H9 (cell line): ENCODE results near the gene CLEC4E. TPM values are rescaled to one million over a fixed set of nuclear protein-coding genes. Genes with fewer than 3 reads are reported as not detected.

Source experiments
- DNase-seq: peaks from one replicate; pipeline ENCODE4 v3.0.0-alpha.2; 2017
- H2AFZ ChIP-seq: one replicate; pipeline ENCODE4 v1.6.1; 2013; ENCODE audit warnings: mild to moderate bottlenecking, low read length, control low read depth, moderate library complexity
- H2AK5ac ChIP-seq: 2 replicates; pipeline ENCODE4 v1.6.1; 2013; ENCODE audit warnings: low read length, control low read depth, mixed read lengths; ENCODE audit not compliant: insufficient read length
- H2BK120ac ChIP-seq: one replicate; pipeline ENCODE4 v1.6.1; 2013; ENCODE audit warnings: low read depth, mild to moderate bottlenecking, low read length, control low read depth, inconsistent platforms; ENCODE audit not compliant: poor library complexity, severe bottlenecking
- H2BK12ac ChIP-seq: 2 replicates; pipeline ENCODE4 v1.6.1; 2013; ENCODE audit warnings: low read length, control low read depth, mixed read lengths, low read depth; ENCODE audit not compliant: insufficient read length
- H2BK15ac ChIP-seq: 2 replicates; pipeline ENCODE4 v1.6.1; 2013; ENCODE audit warnings: low read depth, low read length, control low read depth
- H2BK20ac ChIP-seq: one replicate; pipeline ENCODE4 v1.6.1; 2013; ENCODE audit warnings: low read depth, mild to moderate bottlenecking, low read length, control low read depth, inconsistent platforms; ENCODE audit not compliant: poor library complexity, severe bottlenecking
- H2BK5ac ChIP-seq: 2 replicates; pipeline ENCODE4 v1.6.1; 2013; ENCODE audit warnings: low read length, control low read depth, mixed read lengths; ENCODE audit not compliant: insufficient read length
- H3K14ac ChIP-seq: 2 replicates; pipeline ENCODE4 v1.6.1; 2013; ENCODE audit warnings: low read length, control low read depth; ENCODE audit not compliant: insufficient read depth
- H3K18ac ChIP-seq: 2 replicates; pipeline ENCODE4 v1.6.1; 2013; ENCODE audit warnings: low read depth, mild to moderate bottlenecking, mixed read lengths, low read length, control low read depth; ENCODE audit not compliant: insufficient read length
- H3K23ac ChIP-seq: 2 replicates; pipeline ENCODE4 v1.6.1; 2013; ENCODE audit warnings: low read length, control low read depth, mixed read lengths, low read depth; ENCODE audit not compliant: insufficient read length
- H3K23me2 ChIP-seq: 2 replicates; pipeline ENCODE4 v1.6.1; 2013; ENCODE audit warnings: low read depth, mild to moderate bottlenecking, mixed read lengths, low read length, control low read depth; ENCODE audit not compliant: insufficient read length, poor library complexity, severe bottlenecking
- H3K27ac ChIP-seq: 2 replicates; pipeline ENCODE4 v1.5.1; 2013; ENCODE audit warnings: low read length, control low read depth, mixed read lengths, low read depth; ENCODE audit not compliant: insufficient read length
- H3K27me3 ChIP-seq: 2 replicates; pipeline ENCODE4 v1.6.1; 2013; ENCODE audit warnings: low read length, control low read depth, inconsistent platforms; ENCODE audit not compliant: insufficient read depth
- H3K4ac ChIP-seq: 2 replicates; pipeline ENCODE4 v1.6.1; 2013; ENCODE audit warnings: low read depth, mild to moderate bottlenecking, control low read depth, inconsistent platforms, low read length, moderate library complexity
- H3K4me1 ChIP-seq: 2 replicates; pipeline ENCODE4 v1.6.1; 2013; ENCODE audit warnings: low read length, control low read depth, inconsistent platforms; ENCODE audit not compliant: insufficient read depth
- H3K4me2 ChIP-seq: 2 replicates; pipeline ENCODE4 v1.6.1; 2013; ENCODE audit warnings: low read length, control low read depth, mixed read lengths; ENCODE audit not compliant: insufficient read length, insufficient read depth
- H3K56ac ChIP-seq: 2 replicates; pipeline ENCODE4 v1.6.1; 2013; ENCODE audit warnings: low read depth, mild to moderate bottlenecking, mixed read lengths, low read length, control low read depth; ENCODE audit not compliant: insufficient read length
- H3K79me1 ChIP-seq: 2 replicates; pipeline ENCODE4 v1.6.1; 2013; ENCODE audit warnings: low read depth, mild to moderate bottlenecking, moderate library complexity, low read length, control low read depth, inconsistent platforms; ENCODE audit not compliant: insufficient read depth, poor library complexity, severe bottlenecking
- H3K79me2 ChIP-seq: 2 replicates; pipeline ENCODE4 v1.6.1; 2013; ENCODE audit warnings: low read length, control low read depth, inconsistent platforms; ENCODE audit not compliant: insufficient read depth
- H3K9ac ChIP-seq: 2 replicates; pipeline ENCODE4 v1.6.1; 2013; ENCODE audit warnings: low read length, control low read depth, mixed read lengths; ENCODE audit not compliant: insufficient read length; ENCODE audit errors: extremely low read depth
- H3K9me3 ChIP-seq: one replicate; pipeline ENCODE4 v1.6.1; 2013; ENCODE audit warnings: low read depth, low read length, inconsistent platforms; ENCODE audit not compliant: control insufficient read depth
- H3T11ph ChIP-seq: one replicate; pipeline ENCODE4 v1.6.1; 2013; ENCODE audit warnings: mild to moderate bottlenecking, low read length, control low read depth, inconsistent platforms
- H4K20me1 ChIP-seq: one replicate; pipeline ENCODE4 v1.6.1; 2013; ENCODE audit not compliant: control insufficient read depth, insufficient read length, insufficient read depth
- H4K5ac ChIP-seq: 2 replicates; pipeline ENCODE4 v1.6.1; 2013; ENCODE audit warnings: low read depth, mild to moderate bottlenecking, mixed read lengths, low read length, control low read depth; ENCODE audit not compliant: insufficient read length
- H4K8ac ChIP-seq: replicated peaks from 2 replicates; pipeline ENCODE4 v1.6.1; 2013; ENCODE audit warnings: low read length, control low read depth, mixed read lengths, low read depth; ENCODE audit not compliant: insufficient read length
- H4K91ac ChIP-seq: 2 replicates; pipeline ENCODE4 v1.6.1; 2013; ENCODE audit warnings: low read depth, mild to moderate bottlenecking, moderate library complexity, mixed read lengths, low read length, control low read depth; ENCODE audit not compliant: insufficient read length
- H3K27ac Mint-ChIP-seq, 3 experiments: 2 replicates in 2 of 3; 3 replicates in 1 of 3; pipeline ENCODE4 v1.8.0; 2020 to 2021; ENCODE audit warnings: mixed read lengths in 3 of 3, mild to moderate bottlenecking in 1 of 3, moderate library complexity in 1 of 3
- H3K27me3 Mint-ChIP-seq: 2 replicates; pipeline ENCODE4 v1.8.0; 2021; ENCODE audit warnings: low read depth, mild to moderate bottlenecking, moderate library complexity, mixed read lengths
- H3K36me3 Mint-ChIP-seq, 3 experiments: 2 replicates in 2 of 3; 3 replicates in 1 of 3; pipeline ENCODE4 v1.8.0; 2020 to 2021; ENCODE audit warnings: low read depth in 3 of 3, mixed read lengths in 3 of 3; ENCODE audit not compliant: insufficient read depth in 1 of 3
- H3K4me1 Mint-ChIP-seq, 2 experiments: 2 replicates each; pipeline ENCODE4 v1.8.0; 2020; ENCODE audit warnings: mixed read lengths in 2 of 2
- H3K4me3 Mint-ChIP-seq, 2 experiments: 2 replicates in 1 of 2; 3 replicates in 1 of 2; pipeline ENCODE4 v1.8.0; 2020 to 2021; ENCODE audit warnings: mild to moderate bottlenecking in 2 of 2, mixed read lengths in 2 of 2, moderate library complexity in 1 of 2
- H3K9me3 Mint-ChIP-seq, 2 experiments: 2 replicates in 1 of 2; 3 replicates in 1 of 2; pipeline ENCODE4 v1.8.0; 2020; ENCODE audit warnings: mild to moderate bottlenecking in 2 of 2, mixed read lengths in 2 of 2, moderate library complexity in 1 of 2
- WGBS: extraction: QIAGEN DNeasy Blood & Tissue Kit; methylation state at CpG from one replicate; pipeline ENCODE4 v1.1.7; 2013; ENCODE audit warnings: missing lambda C conversion rate, low lambda C conversion rate, mixed read lengths; ENCODE audit not compliant: insufficient read length; ENCODE audit errors: extremely low coverage; 5-methylcytosine and 5-hydroxymethylcytosine counted together
- total RNA-seq: library from RNA; stranded (reverse); gene quantifications from 2 replicates; pipeline ENCODE4 v1.2.1, GENCODE V29; 2021
- TF ChIP-seq, protein P1 (sequence below): fragments of 200-600 bp; sonication (generic); conservative IDR thresholded peaks from 3 replicates; pipeline ENCODE4 v1.8.0; 2021; ENCODE audit warnings: antibody characterized with exemption, mild to moderate bottlenecking

The CLEC4E gene
- total RNA-seq, 1 experiment from 2014 or later, result not detected

DNA sequence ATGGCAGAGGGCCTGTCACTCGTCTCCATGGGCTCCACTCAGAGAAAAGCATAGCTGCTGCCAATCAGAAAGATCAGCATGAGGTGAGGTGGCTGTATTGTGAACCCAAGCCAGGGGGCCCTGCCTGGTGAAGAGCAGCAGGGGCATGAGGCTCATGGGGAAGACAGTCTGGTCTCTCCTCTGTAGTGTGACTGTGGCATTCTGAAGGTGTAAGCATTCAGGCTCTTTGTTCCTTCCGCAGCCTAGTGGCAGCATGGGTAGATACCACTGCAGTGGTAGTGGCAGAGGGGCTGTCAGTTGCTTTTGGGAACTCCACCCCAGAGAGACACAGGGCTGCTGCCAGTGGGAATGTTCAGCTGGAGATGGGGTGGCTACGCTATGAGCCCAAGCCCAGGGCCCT is 32.5 kb downstream of the CLEC4E start:
- Histone ChIP-seq H2AFZ (no peak overlapping the region), H3K14ac (no peak overlapping the region; the same call in 1 of the 2 replicates), H3K79me1 (no peaks in the 10 kb centered on the region), H3T11ph (no peak overlapping the region), H3K56ac (no peak overlapping the region), H2BK12ac (no peak overlapping the region), H3K23ac (no peak overlapping the region), H3K4me1 (peaks cover 2% of the 10 kb centered on the region; the same call in 1 of the 2 replicates), H3K23me2 (no peaks in the 10 kb centered on the region), H3K79me2 (no peaks in the 10 kb centered on the region), H3K27ac (no peak overlapping the region), H2BK120ac (no peak overlapping the region), H3K9ac (no peak overlapping the region), H2BK20ac (no peak overlapping the region), H4K20me1 (no peaks in the 10 kb centered on the region), H2BK15ac (no peak overlapping the region), H2BK5ac (no peak overlapping the region), H3K9me3 (no peaks in the 10 kb centered on the region), H2AK5ac (no peak overlapping the region), H3K4me2 (no peak overlapping the region), H3K4ac (no peak overlapping the region), H4K8ac (no peak overlapping the region), H4K91ac (no peak overlapping the region), H3K18ac (peak overlapping the region; percentile 7), H3K27me3 (no peaks in the 10 kb centered on the region), H4K5ac (no peak overlapping the region)
- Mint-ChIP-seq H3K27ac (no peak overlapping the region), H3K36me3 (no peaks in the 10 kb centered on the region), H3K4me1 (peaks cover 24 to 26% of the 10 kb centered on the region in 2 experiments), H3K4me3 (no peak overlapping the region), H3K27me3 (no peaks in the 10 kb centered on the region), H3K9me3 (no peaks in the 10 kb centered on the region; a peak in 1 of 5 replicates)
- no CpG with 5 or more reads among the region's 3 CpGs for WGBS
- TF ChIP-seq, protein P1, sequence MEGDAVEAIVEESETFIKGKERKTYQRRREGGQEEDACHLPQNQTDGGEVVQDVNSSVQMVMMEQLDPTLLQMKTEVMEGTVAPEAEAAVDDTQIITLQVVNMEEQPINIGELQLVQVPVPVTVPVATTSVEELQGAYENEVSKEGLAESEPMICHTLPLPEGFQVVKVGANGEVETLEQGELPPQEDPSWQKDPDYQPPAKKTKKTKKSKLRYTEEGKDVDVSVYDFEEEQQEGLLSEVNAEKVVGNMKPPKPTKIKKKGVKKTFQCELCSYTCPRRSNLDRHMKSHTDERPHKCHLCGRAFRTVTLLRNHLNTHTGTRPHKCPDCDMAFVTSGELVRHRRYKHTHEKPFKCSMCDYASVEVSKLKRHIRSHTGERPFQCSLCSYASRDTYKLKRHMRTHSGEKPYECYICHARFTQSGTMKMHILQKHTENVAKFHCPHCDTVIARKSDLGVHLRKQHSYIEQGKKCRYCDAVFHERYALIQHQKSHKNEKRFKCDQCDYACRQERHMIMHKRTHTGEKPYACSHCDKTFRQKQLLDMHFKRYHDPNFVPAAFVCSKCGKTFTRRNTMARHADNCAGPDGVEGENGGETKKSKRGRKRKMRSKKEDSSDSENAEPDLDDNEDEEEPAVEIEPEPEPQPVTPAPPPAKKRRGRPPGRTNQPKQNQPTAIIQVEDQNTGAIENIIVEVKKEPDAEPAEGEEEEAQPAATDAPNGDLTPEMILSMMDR, result no peak; the same call in 2 of the 3 replicates
- peak; percentile 36 for DNase-seq
